ENCODE data around the gene LSM14A. TPM values are rescaled to one million over a fixed set of nuclear protein-coding genes. Genes with fewer than 3 reads are reported as not detected.
"Not testable (repeated sequence)": the region's sequence is repeated elsewhere in the genome, so short reads cannot be mapped to it uniquely, and the experiment has no call there.

Gene LSM14A
- total RNA-seq, 4 donors from 2014 or later: 94.4 to 172 (median 130) TPM

- DNase-seq (ENCODE audit: extremely low spot score): no peak
- no peak overlapping the region for H3K4me3 ChIP-seq
- peaks cover 9 to 28% (median 23%) of the 10 kb centered on the region in 4 donors for H3K4me1 ChIP-seq
- H3K9me3 ChIP-seq: no peaks in the 10 kb centered on the region
- no peak for TF ChIP-seq POLR2AphosphoS5 (IDR thresholded peaks at IDR 0.05)
- TF ChIP-seq, protein P1, sequence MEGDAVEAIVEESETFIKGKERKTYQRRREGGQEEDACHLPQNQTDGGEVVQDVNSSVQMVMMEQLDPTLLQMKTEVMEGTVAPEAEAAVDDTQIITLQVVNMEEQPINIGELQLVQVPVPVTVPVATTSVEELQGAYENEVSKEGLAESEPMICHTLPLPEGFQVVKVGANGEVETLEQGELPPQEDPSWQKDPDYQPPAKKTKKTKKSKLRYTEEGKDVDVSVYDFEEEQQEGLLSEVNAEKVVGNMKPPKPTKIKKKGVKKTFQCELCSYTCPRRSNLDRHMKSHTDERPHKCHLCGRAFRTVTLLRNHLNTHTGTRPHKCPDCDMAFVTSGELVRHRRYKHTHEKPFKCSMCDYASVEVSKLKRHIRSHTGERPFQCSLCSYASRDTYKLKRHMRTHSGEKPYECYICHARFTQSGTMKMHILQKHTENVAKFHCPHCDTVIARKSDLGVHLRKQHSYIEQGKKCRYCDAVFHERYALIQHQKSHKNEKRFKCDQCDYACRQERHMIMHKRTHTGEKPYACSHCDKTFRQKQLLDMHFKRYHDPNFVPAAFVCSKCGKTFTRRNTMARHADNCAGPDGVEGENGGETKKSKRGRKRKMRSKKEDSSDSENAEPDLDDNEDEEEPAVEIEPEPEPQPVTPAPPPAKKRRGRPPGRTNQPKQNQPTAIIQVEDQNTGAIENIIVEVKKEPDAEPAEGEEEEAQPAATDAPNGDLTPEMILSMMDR (IDR thresholded peaks at IDR 0.05): no peak
- TF ChIP-seq EP300 (IDR thresholded peaks at IDR 0.05): no peak
- no peak for TF ChIP-seq POLR2A (IDR thresholded peaks at IDR 0.05; ENCODE audit: low read depth)
- no peak overlapping the region for H3K27ac ChIP-seq (replicated peaks in 1 of 4)
- WGBS: 82% methylated on average over 17 of the region's 18 CpGs
- intact Hi-C loops (cut with DNase I): loop anchor here (10.0 kb wide), 1 partner anchor 108 kb away; no protein-coding TSS in a partner anchor
- H3K36me3 ChIP-seq: peaks cover 0 to under 1% (median 0%) of the 10 kb centered on the region in 4 donors
- no peaks in the 10 kb centered on the region for H3K27me3 ChIP-seq
These were observed 64.0 kb downstream of the LSM14A start for GRCh38 chr19:34236035-34236987.

GRCh38 chr19:34237283-34237682, 65.0 kb downstream of the LSM14A start:
- DNase-seq (ENCODE audit: extremely low spot score): no peak
- no peaks in the 10 kb centered on the region for H3K36me3 ChIP-seq
- H3K27ac ChIP-seq (replicated peaks in 1 of 4): no peak overlapping the region
- H3K4me1 ChIP-seq: peaks cover 5 to 21% (median 16%) of the 10 kb centered on the region in 4 donors
- TF ChIP-seq POLR2A (IDR thresholded peaks at IDR 0.05; ENCODE audit: low read depth) (no peak), EP300 (IDR thresholded peaks at IDR 0.05) (no peak), POLR2AphosphoS5 (IDR thresholded peaks at IDR 0.05) (no peak)
- TF ChIP-seq, protein P1 (IDR thresholded peaks at IDR 0.05): no peak
- no peaks in the 10 kb centered on the region for H3K27me3 ChIP-seq
- 94% methylated on average over 3 of the region's 3 CpGs for WGBS
- no peaks in the 10 kb centered on the region for H3K9me3 ChIP-seq
- H3K4me3 ChIP-seq: no peak overlapping the region
- intact Hi-C loops (cut with DNase I): loop anchor here (10.0 kb wide), 1 partner anchor 108 kb away; no protein-coding TSS in a partner anchor

GRCh38 chr19:34237939-34238338, 65.6 kb downstream of the LSM14A start:
- peaks cover 0 to 14% (median 10%) of the 10 kb centered on the region in 4 donors for H3K4me1 ChIP-seq
- no peaks in the 10 kb centered on the region for H3K36me3 ChIP-seq
- TF ChIP-seq, protein P1 (IDR thresholded peaks at IDR 0.05): no peak
- TF ChIP-seq EP300 (IDR thresholded peaks at IDR 0.05) (no peak), POLR2A (IDR thresholded peaks at IDR 0.05; ENCODE audit: low read depth) (no peak), POLR2AphosphoS5 (IDR thresholded peaks at IDR 0.05) (no peak)
- H3K4me3 ChIP-seq: no peak overlapping the region
- H3K27me3 ChIP-seq: no peaks in the 10 kb centered on the region
- DNase-seq (ENCODE audit: extremely low spot score): no peak
- no peak overlapping the region for H3K27ac ChIP-seq (replicated peaks in 1 of 4)
- 94% methylated on average over 4 of the region's 4 CpGs for WGBS
- no peaks in the 10 kb centered on the region for H3K9me3 ChIP-seq
- intact Hi-C loops (cut with DNase I): loop anchor here (10.0 kb wide), 1 partner anchor 107 kb away; no protein-coding TSS in a partner anchor

DNA sequence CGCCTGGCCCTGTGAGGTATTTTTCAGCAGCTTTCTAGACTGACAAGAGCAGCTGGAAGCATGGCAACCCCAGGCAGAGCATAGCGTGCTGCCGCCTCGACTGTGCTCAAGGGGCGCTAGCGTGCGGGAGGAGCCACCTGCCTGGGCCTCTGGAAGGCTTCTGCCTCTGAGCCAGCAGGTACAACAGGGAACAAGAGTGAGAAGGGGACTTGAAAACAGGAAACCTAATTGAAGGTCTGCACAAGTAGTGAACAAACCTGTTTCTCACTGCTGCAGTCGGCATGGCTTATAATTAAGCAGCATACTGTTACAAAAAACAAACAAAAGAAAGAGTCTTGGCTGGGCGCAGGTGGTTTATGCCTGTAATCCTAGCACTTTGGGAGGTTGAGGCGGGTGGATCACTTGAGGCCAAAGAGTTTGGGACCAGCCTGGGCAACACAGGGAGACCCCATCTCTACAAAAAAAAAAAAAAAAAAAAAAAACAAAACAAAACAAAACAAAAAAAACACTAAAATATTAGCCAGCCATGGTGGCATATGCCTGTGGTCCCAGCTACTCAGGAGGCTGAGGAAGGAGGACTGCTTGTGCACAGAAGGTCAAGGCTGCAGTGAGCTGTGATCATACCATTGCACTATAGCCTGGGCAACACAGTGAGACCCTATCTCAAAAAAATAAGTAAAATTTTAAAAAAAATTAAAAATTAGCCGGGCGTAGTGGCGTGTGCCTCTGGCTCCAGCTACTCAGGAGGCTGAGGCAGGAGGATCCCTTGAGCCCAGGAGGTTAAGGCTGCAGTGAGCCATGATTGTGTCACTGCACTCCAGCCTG, 69.4 kb downstream of the LSM14A start:
- H3K4me1 ChIP-seq: peaks cover 0 to 16% (median 12%) of the 10 kb centered on the region in 4 donors
- no peak for DNase-seq (ENCODE audit: extremely low spot score)
- H3K36me3 ChIP-seq: no peaks in the 10 kb centered on the region
- H3K4me3 ChIP-seq: no peak overlapping the region
- H3K27ac ChIP-seq (replicated peaks in 1 of 4): no peak overlapping the region
- no peaks in the 10 kb centered on the region for H3K9me3 ChIP-seq
- TF ChIP-seq, protein P1 (IDR thresholded peaks at IDR 0.05): no peak
- no peak for TF ChIP-seq POLR2A (IDR thresholded peaks at IDR 0.05; ENCODE audit: low read depth)
- H3K27me3 ChIP-seq: no peaks in the 10 kb centered on the region
- 75% methylated on average over 12 of the region's 13 CpGs for WGBS
- intact Hi-C loops (cut with DNase I): no loop called here

DNA sequence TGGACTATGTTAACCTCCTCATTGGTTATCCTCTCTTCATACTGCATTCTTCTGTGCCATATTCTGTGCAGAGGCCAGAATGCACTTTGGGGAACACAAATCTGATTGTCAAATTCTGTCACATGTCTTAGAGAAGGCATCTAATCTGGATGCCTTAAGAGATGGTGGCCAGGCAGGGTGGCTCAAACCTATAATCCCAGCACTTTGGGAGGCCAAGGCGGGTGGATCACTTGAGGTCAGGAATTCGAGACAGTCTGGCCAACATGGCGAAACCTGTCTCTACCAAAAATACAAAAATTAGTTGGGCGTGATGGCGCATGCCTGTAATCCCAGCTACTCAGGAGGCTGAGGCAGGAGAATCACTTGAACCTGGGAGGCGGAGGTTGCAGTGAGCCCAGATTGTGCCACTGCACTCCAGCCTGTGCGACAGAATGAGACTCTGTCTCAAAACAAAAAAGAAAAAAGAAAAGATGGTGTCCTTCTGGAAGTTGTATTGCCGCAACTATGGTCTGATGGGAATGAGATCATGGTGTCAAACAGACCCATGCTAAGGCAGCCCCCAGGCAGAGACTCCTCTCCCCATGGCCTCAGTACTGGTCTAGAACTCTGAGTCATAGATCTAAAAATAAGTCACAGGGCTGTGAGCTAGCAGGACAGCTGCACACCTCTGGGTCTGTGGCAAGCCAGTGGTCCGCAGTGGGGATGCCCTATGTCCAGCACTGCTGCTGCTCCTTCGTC, 71.0 kb downstream of the LSM14A start:
- DNase-seq (ENCODE audit: extremely low spot score); intact Hi-C loops (cut with DNase I): not testable (repeated sequence)
- 94% methylated on average over 8 of the region's 10 CpGs for WGBS

More for the DNA sequence above, 71.0 kb downstream of the LSM14A start:
- not testable (repeated sequence) for H3K27ac ChIP-seq (replicated peaks in 1 of 4); H3K9me3 ChIP-seq; H3K36me3 ChIP-seq; H3K4me3 ChIP-seq; H3K27me3 ChIP-seq
- peaks cover 0 to 16% (median 12%) of the 10 kb centered on the region in 4 donors for H3K4me1 ChIP-seq
